Measurements from ENCODE around the gene MAP4K4.

DNA sequence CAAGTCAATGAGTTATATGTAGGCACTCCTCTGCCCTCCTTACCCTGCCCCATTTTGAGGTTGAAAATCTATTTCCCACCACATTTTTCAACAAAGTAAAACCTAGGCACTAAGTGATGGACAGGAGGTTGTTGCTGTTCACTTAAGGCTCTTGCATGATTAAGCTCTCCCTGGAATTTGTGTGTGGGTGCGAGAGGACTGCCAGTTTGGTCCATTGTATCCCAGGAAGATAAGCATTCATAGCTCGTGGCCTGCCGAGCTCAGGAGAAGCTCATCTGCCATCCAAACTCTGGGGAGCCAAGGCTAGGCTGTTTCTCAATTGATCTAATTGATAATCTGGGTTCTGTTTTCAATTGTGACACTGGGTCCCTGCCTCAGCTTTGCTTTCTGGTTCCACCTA is 4.7 kb upstream of the MAP4K4 start:
- TF ChIP-seq, protein P1, sequence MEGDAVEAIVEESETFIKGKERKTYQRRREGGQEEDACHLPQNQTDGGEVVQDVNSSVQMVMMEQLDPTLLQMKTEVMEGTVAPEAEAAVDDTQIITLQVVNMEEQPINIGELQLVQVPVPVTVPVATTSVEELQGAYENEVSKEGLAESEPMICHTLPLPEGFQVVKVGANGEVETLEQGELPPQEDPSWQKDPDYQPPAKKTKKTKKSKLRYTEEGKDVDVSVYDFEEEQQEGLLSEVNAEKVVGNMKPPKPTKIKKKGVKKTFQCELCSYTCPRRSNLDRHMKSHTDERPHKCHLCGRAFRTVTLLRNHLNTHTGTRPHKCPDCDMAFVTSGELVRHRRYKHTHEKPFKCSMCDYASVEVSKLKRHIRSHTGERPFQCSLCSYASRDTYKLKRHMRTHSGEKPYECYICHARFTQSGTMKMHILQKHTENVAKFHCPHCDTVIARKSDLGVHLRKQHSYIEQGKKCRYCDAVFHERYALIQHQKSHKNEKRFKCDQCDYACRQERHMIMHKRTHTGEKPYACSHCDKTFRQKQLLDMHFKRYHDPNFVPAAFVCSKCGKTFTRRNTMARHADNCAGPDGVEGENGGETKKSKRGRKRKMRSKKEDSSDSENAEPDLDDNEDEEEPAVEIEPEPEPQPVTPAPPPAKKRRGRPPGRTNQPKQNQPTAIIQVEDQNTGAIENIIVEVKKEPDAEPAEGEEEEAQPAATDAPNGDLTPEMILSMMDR (IDR thresholded peaks at IDR 0.05) = no peak
- no peak for TF ChIP-seq POLR2A (IDR thresholded peaks at IDR 0.05)

All from lower leg skin (tissue), 3 donors.